SK-N-SH (cell line): ENCODE measurements around the gene ZC3H12C. TPM values are rescaled to one million over a fixed set of nuclear protein-coding genes. Genes with fewer than 3 reads are reported as not detected.

ENCODE experiments used
- CTCF ChIA-PET: fragments of 300-600, 350-600 bp; formaldehyde crosslinking; extraction: SDS; loops from one replicate; lab custom pipeline; 2021; lab: Yijun Ruan, JAX
- POLR2A ChIA-PET: fragments of 350-600 bp; sonication (Branson Sonifier 250); formaldehyde crosslinking; extraction: SDS; loops from one replicate; lab custom pipeline; 2020; ENCODE audit warnings: antibody characterized with exemption, inconsistent platforms; lab: Yijun Ruan, JAX
- DNase-seq: peaks from one replicate; pipeline ENCODE4 v3.0.0; 2012
- H2AFZ ChIP-seq: fragments of 200-600 bp; sonication (generic); 2 replicates; pipeline ENCODE4 v1.8.1; 2016; ENCODE audit warnings: antibody characterized with exemption, mild to moderate bottlenecking, low read depth
- H3F3A ChIP-seq: fragments of 200-600 bp; sonication (generic); replicated peaks from 2 replicates; pipeline ENCODE3; 2016; ENCODE audit warnings: antibody characterized with exemption, mild to moderate bottlenecking; ENCODE audit not compliant: insufficient read depth
- H3K27ac ChIP-seq, 2 experiments: fragments of 200-500 bp in 1 of 2; fragments of 200-600 bp in 1 of 2; sonication (Bioruptor generic) in 1 of 2; sonication (generic), shearing (Covaris generic) in 1 of 2; 2 replicates each; pipeline versions ENCODE4 v1.5.1 to v1.6.1; 2014 to 2016; ENCODE audit warnings: low read depth in 2 of 2, inconsistent platforms in 1 of 2, low read length in 1 of 2, mild to moderate bottlenecking in 1 of 2, mixed read lengths in 1 of 2
- H3K27me3 ChIP-seq: fragments of 200-600 bp; sonication (generic), shearing (Covaris generic); 2 replicates; pipeline ENCODE4 v1.6.1; 2016; ENCODE audit warnings: mixed run types; ENCODE audit not compliant: insufficient read depth
- H3K36me3 ChIP-seq, 2 experiments: fragments of 200-500 bp in 1 of 2; fragments of 200-600 bp in 1 of 2; sonication (Bioruptor generic) in 1 of 2; sonication (generic) in 1 of 2; replicated peaks in 1 of 2; 2 replicates each; pipeline versions ENCODE3 to v1.5.1; 2014 to 2016; ENCODE audit warnings: low read length in 1 of 2, mild to moderate bottlenecking in 1 of 2; ENCODE audit not compliant: insufficient read depth in 2 of 2, control insufficient read depth in 1 of 2
- H3K4me1 ChIP-seq, 2 experiments: fragments of 200-500 bp in 1 of 2; fragments of 200-600 bp in 1 of 2; sonication (Bioruptor generic) in 1 of 2; sonication (generic), shearing (Covaris generic) in 1 of 2; 2 replicates each; pipeline versions ENCODE4 v1.5.1 to v1.6.1; 2014 to 2016; ENCODE audit warnings: low read depth in 1 of 2, low read length in 1 of 2, mixed run types in 1 of 2; ENCODE audit not compliant: insufficient read depth in 2 of 2, control insufficient read depth in 1 of 2
- H3K4me2 ChIP-seq: fragments of 200-600 bp; sonication (generic), shearing (Covaris generic); 2 replicates; pipeline ENCODE4 v1.6.1; 2017; ENCODE audit warnings: mixed run types
- H3K4me3 ChIP-seq, 2 experiments: fragments of 200-500 bp in 1 of 2; fragments of 200-600 bp in 1 of 2; sonication (Bioruptor generic) in 1 of 2; sonication (generic), shearing (Covaris generic) in 1 of 2; 2 replicates each; pipeline versions ENCODE4 v1.5.1 to v1.8.1; 2014 to 2016; ENCODE audit warnings: low read depth in 2 of 2, inconsistent platforms in 1 of 2, low read length in 1 of 2, mild to moderate bottlenecking in 1 of 2, mixed read lengths in 1 of 2, moderate library complexity in 1 of 2
- H3K79me2 ChIP-seq: fragments of 200-600 bp; sonication (generic); 2 replicates; pipeline ENCODE4 v1.8.1; 2017; ENCODE audit warnings: mild to moderate bottlenecking; ENCODE audit not compliant: insufficient read depth
- H3K9ac ChIP-seq: fragments of 200-600 bp; sonication (generic); 2 replicates; pipeline ENCODE4 v1.6.1; 2017; ENCODE audit warnings: mixed run types
- H3K9me2 ChIP-seq: fragments of 200-600 bp; sonication (generic); 2 replicates; pipeline ENCODE4 v1.6.1; 2017; ENCODE audit warnings: mixed run types
- H3K9me3 ChIP-seq: fragments of 200-600 bp; sonication (generic); 2 replicates; pipeline ENCODE4 v1.6.1; 2017; ENCODE audit warnings: mixed run types, mild to moderate bottlenecking, moderate library complexity
- H4K20me1 ChIP-seq: fragments of 200-600 bp; sonication (generic); 2 replicates; pipeline ENCODE4 v1.6.1; 2017; ENCODE audit warnings: mild to moderate bottlenecking, mixed run types; ENCODE audit not compliant: insufficient read depth
- EP300 ChIP-seq, 2 experiments: IDR thresholded peaks; 2 replicates each; pipeline versions ENCODE4 v1.4.0 to v1.6.1; 2012; ENCODE audit warnings: borderline replicate concordance in 1 of 2, low read depth in 1 of 2, low read length in 1 of 2
- EZH2phosphoT487 ChIP-seq: fragments of 200-600 bp; sonication (generic); IDR thresholded peaks from 2 replicates; pipeline ENCODE4 v1.6.1; 2017; ENCODE audit warnings: low read depth, mixed run types, mild to moderate bottlenecking, antibody characterized with exemption, moderate library complexity, borderline replicate concordance
- FOSL2 ChIP-seq: IDR thresholded peaks from 2 replicates; pipeline ENCODE4 v1.4.0; 2012; ENCODE audit warnings: low read depth, mild to moderate bottlenecking, moderate library complexity, borderline replicate concordance
- FOXJ3 ChIP-seq: sonication (generic); formaldehyde crosslinking; IDR thresholded peaks from 2 replicates; pipeline ENCODE4 v1.5.1; 2020; ENCODE audit warnings: mild to moderate bottlenecking, missing genetic modification reagents
- GABPA ChIP-seq: IDR thresholded peaks from 2 replicates; pipeline ENCODE4 v1.4.0; 2012; ENCODE audit warnings: low read depth, mild to moderate bottlenecking
- MAX ChIP-seq: IDR thresholded peaks from 2 replicates; pipeline ENCODE4 v1.4.0; 2012; ENCODE audit warnings: low read depth
- MEF2A ChIP-seq: IDR thresholded peaks from 2 replicates; pipeline ENCODE4 v1.4.0; 2012; ENCODE audit warnings: low read depth, borderline replicate concordance
- PBX3 ChIP-seq: IDR thresholded peaks from 2 replicates; pipeline ENCODE4; 2012
- POLR2AphosphoS5 ChIP-seq: IDR thresholded peaks from 2 replicates; pipeline ENCODE4 v1.6.1; 2012; ENCODE audit warnings: low read depth, low read length
- RAD21 ChIP-seq: IDR thresholded peaks from 2 replicates; pipeline ENCODE4 v1.6.1; 2012; ENCODE audit warnings: mild to moderate bottlenecking, low read length
- RFX5 ChIP-seq: IDR thresholded peaks from 2 replicates; pipeline ENCODE4 v1.6.1; 2012; ENCODE audit warnings: mild to moderate bottlenecking, improper control_type of control experiment, low read length
- SMC3 ChIP-seq: IDR thresholded peaks from 2 replicates; pipeline ENCODE4 v1.6.1; 2012; ENCODE audit warnings: low read depth, low read length, improper control_type of control experiment
- TAF1 ChIP-seq: IDR thresholded peaks from 2 replicates; pipeline ENCODE4 v1.6.1; 2012; ENCODE audit warnings: low read depth, mild to moderate bottlenecking, low read length, moderate library complexity, borderline replicate concordance
- TCF12 ChIP-seq: IDR thresholded peaks from 2 replicates; pipeline ENCODE4 v1.4.0; 2012
- TEAD4 ChIP-seq: IDR thresholded peaks from 2 replicates; pipeline ENCODE4 v1.4.0; 2012; ENCODE audit warnings: mild to moderate bottlenecking, borderline replicate concordance; ENCODE audit not compliant: insufficient read depth
- YY1 ChIP-seq: IDR thresholded peaks from 2 replicates; pipeline ENCODE4 v1.4.0; 2012; ENCODE audit warnings: low read depth, mild to moderate bottlenecking
- WGBS: methylation state at CpG from one replicate; pipeline ENCODE4 v1.1.6; 2017; ENCODE audit warnings: low lambda C conversion rate; 5-methylcytosine and 5-hydroxymethylcytosine counted together
- polyA plus RNA-seq, 3 experiments: library from polyadenylated mRNA; depleted of rRNA; stranded (reverse); fragments of >200 nt; gene quantifications; 2 replicates each; pipeline ENCODE4 v1.2.3, GENCODE V29; 2012
- TF ChIP-seq, protein P1 (sequence below): IDR thresholded peaks from 2 replicates; pipeline ENCODE4 v1.4.0; 2012; ENCODE audit warnings: low read depth, borderline replicate concordance

The ZC3H12C gene
- polyA plus RNA-seq, 1 of the 3 experiments (the other 2 are of a cell fraction): 2.8 TPM

GRCh38 chr11:110196241-110196754 lies 103.1 kb downstream of the ZC3H12C start (continued):
- peak; percentile 35; the same call in 1 of the 2 replicates for TF ChIP-seq PBX3
- TF ChIP-seq, all 33 proteins: peak for 7

DNA sequence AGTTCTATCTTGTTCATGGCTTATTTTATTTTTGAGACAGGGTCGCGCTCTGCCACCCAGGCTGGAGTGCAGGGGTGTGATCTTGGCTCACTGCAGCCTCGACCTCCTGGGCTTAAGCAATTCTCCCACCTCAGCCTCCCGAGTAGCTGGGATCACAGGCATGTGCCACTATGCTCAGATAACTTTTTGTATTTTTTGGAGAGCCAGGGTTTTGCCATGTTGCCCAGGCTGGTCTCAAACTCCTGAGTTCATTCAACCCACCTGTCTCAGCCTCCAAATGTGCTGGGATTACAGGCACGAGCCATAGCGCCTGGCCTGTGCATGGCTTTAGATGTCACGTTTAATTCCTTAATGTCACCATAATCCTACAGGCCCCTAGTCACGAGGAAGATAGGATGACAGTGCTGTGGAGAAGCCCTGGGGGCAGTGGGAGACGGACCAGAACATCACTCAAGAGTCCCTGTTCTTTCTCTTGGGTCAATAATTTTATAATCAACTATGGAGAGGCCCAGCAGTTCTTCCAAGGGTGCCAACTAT lies 103.8 kb downstream of the ZC3H12C start:
- Histone ChIP-seq H3K4me1 (peaks cover 0 to 40% of the 10 kb centered on the region in 2 experiments; a peak in 1 of 4 replicates), H3K36me3 (no peaks in the 10 kb centered on the region), H3K27me3 (no peaks in the 10 kb centered on the region), H3K27ac (no peak overlapping the region), H3K9ac (no peak overlapping the region), H3F3A (peaks cover 25% of the 10 kb centered on the region), H4K20me1 (no peaks in the 10 kb centered on the region), H2AFZ (no peak overlapping the region), H3K79me2 (no peaks in the 10 kb centered on the region), H3K4me2 (no peak overlapping the region), H3K4me3 (no peak overlapping the region), H3K9me2 (no peaks in the 10 kb centered on the region), H3K9me3 (no peaks in the 10 kb centered on the region)
- ChIA-PET CTCF (interaction anchor here (0.9 to 2.1 kb wide), 5 partner anchors 104 to 238 kb away, joined by 4 to 9 read pairs (median 6); partner anchors contain the start of gene ZC3H12C), POLR2A (no interaction called here)
- 93% methylated on average over 9 of the region's 9 CpGs for WGBS
- no peak for TF ChIP-seq EP300 (IDR thresholded peaks at IDR 0.05; ENCODE audit: borderline replicate concordance in 1 of 2, low read depth in 1 of 2, low read length in 1 of 2)
- no peak for DNase-seq

DNA sequence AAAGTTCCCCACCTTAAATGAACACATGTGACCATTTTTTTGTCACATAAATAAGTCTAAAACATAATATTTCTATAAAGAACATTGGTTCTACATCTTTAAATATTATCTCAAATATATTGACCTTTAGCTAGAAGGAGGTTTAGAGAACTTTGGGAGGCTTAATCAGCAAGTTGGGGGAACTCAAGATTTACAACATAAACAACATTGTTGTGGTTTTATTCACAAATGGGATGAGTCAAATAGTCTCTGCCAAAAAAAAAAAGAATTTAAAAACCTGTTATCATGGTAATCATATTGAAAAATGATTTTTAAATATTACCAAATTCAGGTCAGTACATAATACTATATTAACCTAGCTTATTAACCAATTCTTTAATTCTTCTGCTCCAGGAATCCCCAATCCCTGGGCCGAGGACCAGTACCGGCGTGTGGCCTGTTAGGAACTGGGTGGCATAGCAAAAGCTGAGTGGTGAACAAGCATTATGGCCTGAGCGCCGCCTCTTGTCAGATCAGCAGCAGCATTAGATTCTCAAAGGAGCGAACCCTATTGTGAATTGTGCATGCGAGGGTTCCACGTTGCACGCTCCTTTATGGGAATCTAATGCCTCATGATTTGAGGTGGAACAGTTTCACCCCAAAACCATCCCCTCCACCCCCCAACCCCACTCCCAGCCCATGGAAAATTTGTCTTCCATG lies 105.0 kb downstream of the ZC3H12C start:
- Histone ChIP-seq H3K9me2 (no peaks in the 10 kb centered on the region), H3K4me3 (no peak overlapping the region), H3K79me2 (no peaks in the 10 kb centered on the region), H3K36me3 (no peaks in the 10 kb centered on the region), H3K4me2 (no peak overlapping the region), H3K27ac (no peak overlapping the region), H4K20me1 (no peaks in the 10 kb centered on the region), H3K9ac (no peak overlapping the region), H3F3A (peaks cover 25% of the 10 kb centered on the region), H3K27me3 (no peaks in the 10 kb centered on the region), H3K9me3 (no peaks in the 10 kb centered on the region), H2AFZ (no peak overlapping the region), H3K4me1 (peaks cover 0 to 40% of the 10 kb centered on the region in 2 experiments; a peak in 1 of 4 replicates)
- 97% methylated on average over 9 of the region's 9 CpGs for WGBS
- ChIA-PET POLR2A (no interaction called here), CTCF (interaction anchor here (0.9 to 7.9 kb wide), 7 partner anchors 105 to 345 kb away, joined by 3 to 88 read pairs (median 6); partner anchors contain the start of genes FDX1 and ZC3H12C)
- TF ChIP-seq SMC3: no peak
- no peak for TF ChIP-seq RAD21
- no peak for TF ChIP-seq FOSL2
- TF ChIP-seq, protein P1, sequence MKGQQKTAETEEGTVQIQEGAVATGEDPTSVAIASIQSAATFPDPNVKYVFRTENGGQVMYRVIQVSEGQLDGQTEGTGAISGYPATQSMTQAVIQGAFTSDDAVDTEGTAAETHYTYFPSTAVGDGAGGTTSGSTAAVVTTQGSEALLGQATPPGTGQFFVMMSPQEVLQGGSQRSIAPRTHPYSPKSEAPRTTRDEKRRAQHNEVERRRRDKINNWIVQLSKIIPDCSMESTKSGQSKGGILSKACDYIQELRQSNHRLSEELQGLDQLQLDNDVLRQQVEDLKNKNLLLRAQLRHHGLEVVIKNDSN: no peak
- TF ChIP-seq GABPA: no peak
- no peak for TF ChIP-seq YY1
- TF ChIP-seq EZH2phosphoT487: no peak
- no peak for TF ChIP-seq TAF1
- TF ChIP-seq POLR2AphosphoS5: no peak
- no peak for TF ChIP-seq TEAD4
- TF ChIP-seq MAX: no peak
- TF ChIP-seq EP300 (IDR thresholded peaks at IDR 0.05; ENCODE audit: borderline replicate concordance in 1 of 2, low read depth in 1 of 2, low read length in 1 of 2): no peak
- no peak for TF ChIP-seq RFX5
- no peak for TF ChIP-seq FOXJ3
- no peak for TF ChIP-seq MEF2A
- no peak for TF ChIP-seq PBX3
- no peak for TF ChIP-seq TCF12
- no peak for DNase-seq
